KBM-7 (cell line): ENCODE data around the gene PLA2G2A.
"Not testable (repeated sequence)": the region's sequence is repeated elsewhere in the genome, so short reads cannot be mapped to it uniquely, and the experiment has no call there.

Experiments
- DNase-seq: peaks from one replicate; pipeline ENCODE4 v3.0.0-alpha.2; 2015
- in situ Hi-C: fragments of 300-500 bp; cut with MboI; formaldehyde crosslinking; loops from 2 replicates; pipeline ENCODE4 v1.14.3; 2020; ENCODE audit warnings: low sequenced_read_pairs, low pct_unique_long_range_greater_than_20kb, mixed read lengths

Gene PLA2G2A

GRCh38 chr1:19940486-19941205 is 38.8 kb downstream of the PLA2G2A start:
- DNase-seq: no peak
- in situ Hi-C loops: loop anchor here (25.0 kb wide), 2 partner anchors 97 to 522 kb away; no protein-coding TSS in a partner anchor

- DNase-seq: no peak
- in situ Hi-C loops: loop anchor here (25.0 kb wide), 2 partner anchors 99 to 524 kb away; no protein-coding TSS in a partner anchor
Measured at GRCh38 chr1:19938472-19938871, 40.9 kb downstream of the PLA2G2A start.

GRCh38 chr1:19936061-19936750 is 43.2 kb downstream of the PLA2G2A start:
- peak; percentile 12 for DNase-seq
- in situ Hi-C loops: loop anchor here (25.0 kb wide), 2 partner anchors 101 to 526 kb away; no protein-coding TSS in a partner anchor

GRCh38 chr1:19934336-19934735 is 45.1 kb downstream of the PLA2G2A start:
- no peak for DNase-seq
- in situ Hi-C loops: loop anchor here (25.0 kb wide), 2 partner anchors 103 to 528 kb away; no protein-coding TSS in a partner anchor

GRCh38 chr1:19932866-19933265 is 46.6 kb downstream of the PLA2G2A start:
- DNase-seq: no peak
- in situ Hi-C loops: loop anchor here (25.0 kb wide), 2 partner anchors 104 to 529 kb away; no protein-coding TSS in a partner anchor

GRCh38 chr1:19927130-19927421 is 52.3 kb downstream of the PLA2G2A start:
- not testable (repeated sequence) for DNase-seq
- in situ Hi-C loops: loop anchor here (25.0 kb wide), 2 partner anchors 110 to 535 kb away; no protein-coding TSS in a partner anchor

- in situ Hi-C loops: loop anchor here (25.0 kb wide), 2 partner anchors 111 to 536 kb away; no protein-coding TSS in a partner anchor
- DNase-seq: no peak
Measured at GRCh38 chr1:19926296-19927129, 52.9 kb downstream of the PLA2G2A start.
